Astrocyte (in vitro differentiated cells and primary cell): Measurements from ENCODE around the gene DERL2. TPM values are rescaled to one million over a fixed set of nuclear protein-coding genes. Genes with fewer than 3 reads are reported as not detected.

ENCODE experiments used
- DNase-seq: peaks from one replicate; pipeline ENCODE4 v3.0.0-alpha.2; 2010; ENCODE audit warnings: low read depth
- FAIRE-seq: peaks from 2 replicates; lab custom pipeline; 2011; peaks lifted over from hg19 to GRCh38; lab: Jason Lieb, UNC
- H2AFZ ChIP-seq: 2 replicates; pipeline ENCODE4 v1.6.0; 2012; ENCODE audit warnings: low read depth, low read length, inconsistent platforms
- H3K27ac ChIP-seq: 2 replicates; pipeline ENCODE4 v1.5.1; 2011; ENCODE audit warnings: low read depth, low read length, inconsistent platforms
- H3K27me3 ChIP-seq: 2 replicates; pipeline ENCODE4 v1.6.0; 2011; ENCODE audit warnings: low read length, inconsistent platforms; ENCODE audit not compliant: insufficient read depth
- H3K36me3 ChIP-seq: 2 replicates; pipeline ENCODE4 v1.5.1; 2011; ENCODE audit warnings: low read length, inconsistent platforms; ENCODE audit not compliant: insufficient read depth
- H3K4me1 ChIP-seq: 2 replicates; pipeline ENCODE4 v1.5.1; 2011; ENCODE audit warnings: low read length, inconsistent platforms; ENCODE audit not compliant: insufficient read depth
- H3K4me2 ChIP-seq: 2 replicates; pipeline ENCODE4 v1.6.0; 2012; ENCODE audit warnings: low read length, inconsistent platforms
- H3K4me3 ChIP-seq: 2 replicates; pipeline ENCODE4 v1.5.1; 2011; ENCODE audit warnings: low read depth, mild to moderate bottlenecking, low read length, inconsistent platforms; ENCODE audit not compliant: insufficient read depth
- H3K79me2 ChIP-seq: 2 replicates; pipeline ENCODE4 v1.6.0; 2012; ENCODE audit warnings: mild to moderate bottlenecking, low read length, inconsistent platforms; ENCODE audit not compliant: insufficient read depth
- H3K9ac ChIP-seq: 2 replicates; pipeline ENCODE4 v1.6.0; 2012; ENCODE audit warnings: mild to moderate bottlenecking, low read length, inconsistent platforms
- H3K9me3 ChIP-seq: 2 replicates; pipeline ENCODE4 v1.5.1; 2012; ENCODE audit warnings: low read depth, mild to moderate bottlenecking, low read length, inconsistent platforms; ENCODE audit not compliant: insufficient read depth
- H4K20me1 ChIP-seq: 2 replicates; pipeline ENCODE4 v1.6.0; 2012; ENCODE audit warnings: low read length, inconsistent platforms; ENCODE audit not compliant: insufficient read depth
- H3K27ac Mint-ChIP-seq: one replicate; pipeline ENCODE4 v1.8.0; 2021; ENCODE audit warnings: mild to moderate bottlenecking, mixed read lengths; ENCODE audit not compliant: unreplicated experiment
- H3K27me3 Mint-ChIP-seq: one replicate; pipeline ENCODE4 v1.8.0; 2021; ENCODE audit warnings: low read depth, mixed read lengths; ENCODE audit not compliant: unreplicated experiment
- H3K36me3 Mint-ChIP-seq: one replicate; pipeline ENCODE4 v1.8.0; 2021; ENCODE audit warnings: low read depth, mixed read lengths; ENCODE audit not compliant: unreplicated experiment
- H3K4me1 Mint-ChIP-seq: one replicate; pipeline ENCODE4 v1.8.0; 2021; ENCODE audit warnings: low read depth, mixed read lengths; ENCODE audit not compliant: unreplicated experiment
- H3K4me3 Mint-ChIP-seq: one replicate; pipeline ENCODE4 v1.8.0; 2021; ENCODE audit warnings: mild to moderate bottlenecking, moderate library complexity, mixed read lengths; ENCODE audit not compliant: unreplicated experiment
- H3K9me3 Mint-ChIP-seq: one replicate; pipeline ENCODE4 v1.8.0; 2021; ENCODE audit warnings: mild to moderate bottlenecking, mixed read lengths; ENCODE audit not compliant: unreplicated experiment
- EZH2 ChIP-seq: IDR thresholded peaks from 2 replicates; pipeline ENCODE4 v1.6.1; 2012; ENCODE audit warnings: mild to moderate bottlenecking, low read length, inconsistent platforms; ENCODE audit not compliant: insufficient read depth
- total RNA-seq: library from RNA; stranded (reverse); gene quantifications from 2 replicates; pipeline ENCODE4 v1.2.1, GENCODE V29; 2021
- TF ChIP-seq, protein P1 (sequence below): IDR thresholded peaks from 2 replicates; pipeline ENCODE4 v1.5.1; 2011; ENCODE audit warnings: low read depth, mild to moderate bottlenecking, inconsistent platforms, low read length, moderate library complexity; ENCODE audit not compliant: insufficient read depth

Gene DERL2
- total RNA-seq, 1 donor from 2014 or later: 90.1 TPM

DNA sequence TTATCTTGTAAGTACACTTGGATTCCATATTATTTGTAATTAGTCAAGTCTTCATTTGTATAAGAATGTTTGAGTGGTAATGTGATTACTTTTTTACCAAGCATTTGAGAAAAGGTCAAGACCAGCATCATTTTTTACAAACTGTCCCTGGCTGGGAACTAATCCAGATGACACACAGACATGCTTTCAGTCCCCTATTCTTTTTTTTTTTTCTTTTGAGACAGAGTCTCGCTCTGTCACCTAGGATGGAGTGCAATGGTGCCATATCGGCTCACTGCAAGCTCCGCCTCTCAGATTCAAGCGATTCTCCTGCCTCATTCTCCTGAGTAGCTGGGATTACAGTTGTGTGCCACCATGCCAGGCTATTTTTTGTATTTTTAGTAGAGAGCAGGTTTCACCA lies 4.5 kb downstream of the DERL2 start:
- Histone ChIP-seq H3K4me1 (peaks cover 3% of the 10 kb centered on the region), H3K9me3 (peaks cover 4% of the 10 kb centered on the region), H4K20me1 (peaks cover 23% of the 10 kb centered on the region), H2AFZ (no peak overlapping the region), H3K79me2 (peaks cover 85% of the 10 kb centered on the region), H3K9ac (no peak overlapping the region), H3K4me3 (no peak overlapping the region), H3K27ac (no peak overlapping the region), H3K4me2 (no peak overlapping the region), H3K36me3 (peaks cover 61% of the 10 kb centered on the region), H3K27me3 (no peaks in the 10 kb centered on the region)
- no peak overlapping the region for H3K27ac Mint-ChIP-seq
- H3K9me3 Mint-ChIP-seq: no peaks in the 10 kb centered on the region
- DNase-seq: no peak
- H3K27me3 Mint-ChIP-seq: no peaks in the 10 kb centered on the region
- peaks cover 14% of the 10 kb centered on the region for H3K36me3 Mint-ChIP-seq
- no peak overlapping the region for H3K4me3 Mint-ChIP-seq
- FAIRE-seq: no peak
- H3K4me1 Mint-ChIP-seq: no peaks in the 10 kb centered on the region
- TF ChIP-seq, protein P1, sequence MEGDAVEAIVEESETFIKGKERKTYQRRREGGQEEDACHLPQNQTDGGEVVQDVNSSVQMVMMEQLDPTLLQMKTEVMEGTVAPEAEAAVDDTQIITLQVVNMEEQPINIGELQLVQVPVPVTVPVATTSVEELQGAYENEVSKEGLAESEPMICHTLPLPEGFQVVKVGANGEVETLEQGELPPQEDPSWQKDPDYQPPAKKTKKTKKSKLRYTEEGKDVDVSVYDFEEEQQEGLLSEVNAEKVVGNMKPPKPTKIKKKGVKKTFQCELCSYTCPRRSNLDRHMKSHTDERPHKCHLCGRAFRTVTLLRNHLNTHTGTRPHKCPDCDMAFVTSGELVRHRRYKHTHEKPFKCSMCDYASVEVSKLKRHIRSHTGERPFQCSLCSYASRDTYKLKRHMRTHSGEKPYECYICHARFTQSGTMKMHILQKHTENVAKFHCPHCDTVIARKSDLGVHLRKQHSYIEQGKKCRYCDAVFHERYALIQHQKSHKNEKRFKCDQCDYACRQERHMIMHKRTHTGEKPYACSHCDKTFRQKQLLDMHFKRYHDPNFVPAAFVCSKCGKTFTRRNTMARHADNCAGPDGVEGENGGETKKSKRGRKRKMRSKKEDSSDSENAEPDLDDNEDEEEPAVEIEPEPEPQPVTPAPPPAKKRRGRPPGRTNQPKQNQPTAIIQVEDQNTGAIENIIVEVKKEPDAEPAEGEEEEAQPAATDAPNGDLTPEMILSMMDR: no peak
- no peak for TF ChIP-seq EZH2

DNA sequence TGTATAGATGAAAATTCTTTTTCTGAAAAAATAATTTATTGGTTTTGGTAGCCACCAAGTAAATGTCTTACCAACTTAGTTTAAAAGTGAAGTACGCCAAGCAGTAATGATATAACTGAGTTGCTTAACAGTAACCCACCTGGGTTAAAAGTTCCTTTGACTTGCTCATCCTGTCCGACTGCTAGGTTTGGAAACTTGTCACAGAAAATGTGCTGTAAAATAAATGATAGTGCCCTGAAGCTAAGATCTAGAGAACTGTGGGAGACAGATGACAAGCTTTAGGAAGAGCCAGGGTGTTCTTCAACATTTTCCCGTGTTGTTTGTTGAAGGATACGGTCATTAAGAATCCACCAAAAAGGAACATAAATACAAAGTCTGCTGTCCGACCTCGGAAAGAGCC lies 5.0 kb downstream of the DERL2 start:
- H3K9me3 ChIP-seq: peaks cover 4% of the 10 kb centered on the region
- Mint-ChIP-seq H3K4me1 (no peaks in the 10 kb centered on the region), H3K27ac (no peak overlapping the region), H3K4me3 (no peak overlapping the region), H3K27me3 (no peaks in the 10 kb centered on the region), H3K9me3 (no peaks in the 10 kb centered on the region), H3K36me3 (peaks cover 16% of the 10 kb centered on the region)
- TF ChIP-seq, protein P1: no peak
- no peak overlapping the region for H2AFZ ChIP-seq
- H3K79me2 ChIP-seq: peaks cover 85% of the 10 kb centered on the region
- H3K4me3 ChIP-seq: no peak overlapping the region
- DNase-seq (no peak), FAIRE-seq (no peak)
- no peaks in the 10 kb centered on the region for H3K27me3 ChIP-seq
- H4K20me1 ChIP-seq: peaks cover 23% of the 10 kb centered on the region
- H3K36me3 ChIP-seq: peaks cover 61% of the 10 kb centered on the region
- H3K4me2 ChIP-seq: no peak overlapping the region
- H3K9ac ChIP-seq: no peak overlapping the region
- H3K4me1 ChIP-seq: peaks cover 3% of the 10 kb centered on the region
- no peak overlapping the region for H3K27ac ChIP-seq

DNA sequence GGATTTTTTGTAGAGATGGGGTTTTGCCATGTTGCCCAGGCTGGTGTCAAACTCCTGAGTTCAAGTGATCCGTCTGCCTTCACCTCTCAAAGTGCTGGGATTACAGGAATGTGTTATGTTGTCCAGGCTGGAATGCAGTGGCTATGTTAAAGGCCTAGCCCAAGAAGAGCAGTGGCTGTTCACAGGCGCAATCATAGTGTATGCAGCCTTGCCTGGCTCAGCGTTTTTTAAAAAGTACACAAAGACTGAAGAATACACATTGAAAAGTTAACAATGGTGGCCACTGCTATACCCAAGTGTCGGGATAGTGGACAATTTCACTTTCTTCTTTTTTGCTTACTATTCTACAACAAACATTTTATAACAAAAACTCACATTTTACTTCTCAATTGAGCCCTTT lies 7.0 kb downstream of the DERL2 start:
- no peak overlapping the region for H3K4me3 Mint-ChIP-seq
- Histone ChIP-seq H4K20me1 (peaks cover 27% of the 10 kb centered on the region), H3K36me3 (peaks cover 67% of the 10 kb centered on the region)

More for the DNA sequence above, 7.0 kb downstream of the DERL2 start:
- Mint-ChIP-seq H3K27ac (no peak overlapping the region), H3K36me3 (peaks cover 16% of the 10 kb centered on the region), H3K9me3 (no peaks in the 10 kb centered on the region), H3K4me1 (no peaks in the 10 kb centered on the region), H3K27me3 (no peaks in the 10 kb centered on the region)
- Histone ChIP-seq H3K9ac (no peak overlapping the region), H3K9me3 (peaks cover 4% of the 10 kb centered on the region), H3K79me2 (peaks cover 68% of the 10 kb centered on the region), H2AFZ (no peak overlapping the region), H3K27ac (no peak overlapping the region), H3K4me1 (no peaks in the 10 kb centered on the region), H3K4me3 (no peak overlapping the region), H3K4me2 (no peak overlapping the region), H3K27me3 (no peaks in the 10 kb centered on the region)
- no peak for TF ChIP-seq EZH2
- TF ChIP-seq, protein P1: no peak
- FAIRE-seq (no peak), DNase-seq (no peak)
